HCT116 (cell line): ENCODE data around the gene AFDN. TPM values are rescaled to one million over a fixed set of nuclear protein-coding genes. Genes with fewer than 3 reads are reported as not detected.

Experiments
- ATAC-seq: fragments of 200-7000 bp; cut with Tn5 transposase; 2 replicates; pipeline ENCODE4 v1.9.1; 2020; ENCODE audit warnings: mild to moderate bottlenecking, moderate library complexity
- BruUV-seq: library from RNA; stranded (reverse); fragments of 400-500 nt; replicated peaks from 2 replicates; lab custom pipeline; 2021; lab: Mats Ljungman, UMichigan
- CTCF ChIA-PET: fragments of 300-600 bp; sonication (Branson Sonifier 250); formaldehyde crosslinking; loops from one replicate; lab custom pipeline; 2021; ENCODE audit warnings: antibody characterized with exemption; lab: Charles Lee
- POLR2A ChIA-PET: fragments of 300-600, 350-600 bp; sonication (Branson Sonifier 250); formaldehyde crosslinking; loops from one replicate; lab custom pipeline; 2021; ENCODE audit warnings: antibody characterized with exemption; lab: Charles Lee
- RAD21 ChIA-PET, 2 experiments: fragments of 300-600 bp; sonication (Branson Sonifier 250); formaldehyde crosslinking; loops; one replicate each; lab custom pipeline; 2023; ENCODE audit warnings: low total read pairs in 2 of 2; ENCODE audit not compliant: uncharacterized antibody in 2 of 2, unreplicated experiment in 2 of 2, low non-redundant PET in 1 of 2; lab: Charles Lee
- DNase-seq: peaks from one replicate; pipeline ENCODE4 v3.0.0-alpha.2; 2010; ENCODE audit warnings: low read depth, low spot score
- H2AFZ ChIP-seq: fragments of 200-600 bp; shearing (Covaris generic), sonication (generic); 2 replicates; pipeline ENCODE4 v1.6.1; 2017; ENCODE audit warnings: low read depth, mixed run types, mixed read lengths, antibody characterized with exemption, low read length; ENCODE audit not compliant: poor library complexity, severe bottlenecking
- H3K27ac ChIP-seq: 2 replicates; pipeline ENCODE4 v1.5.1; 2012; ENCODE audit warnings: low read depth, low read length
- H3K27me3 ChIP-seq: fragments of 200-600 bp; sonication (generic); 2 replicates; pipeline ENCODE4 v1.6.1; 2016; ENCODE audit warnings: mixed run types, low read length, mixed read lengths; ENCODE audit not compliant: insufficient read depth
- H3K36me3 ChIP-seq, 2 experiments: fragments of 200-500 bp in 1 of 2; fragments of 200-600 bp in 1 of 2; sonication (Bioruptor generic) in 1 of 2; sonication (generic) in 1 of 2; 2 replicates each; pipeline versions ENCODE4 v1.5.1 to v1.6.1; 2014 to 2016; ENCODE audit warnings: low read length in 2 of 2, inconsistent platforms in 1 of 2, mixed read lengths in 1 of 2, mixed run types in 1 of 2; ENCODE audit not compliant: insufficient read depth in 2 of 2, control insufficient read depth in 1 of 2
- H3K4me1 ChIP-seq, 2 experiments: fragments of 200-600 bp in 1 of 2; sonication (generic) in 1 of 2; 2 replicates each; pipeline versions ENCODE4 v1.5.1 to v1.6.1; 2012 to 2017; ENCODE audit warnings: low read length in 2 of 2, inconsistent platforms in 1 of 2, mild to moderate bottlenecking in 1 of 2, mixed read lengths in 1 of 2, mixed run types in 1 of 2, moderate library complexity in 1 of 2; ENCODE audit not compliant: insufficient read depth in 2 of 2, control insufficient read depth in 1 of 2
- H3K4me2 ChIP-seq: fragments of 200-600 bp; sonication (generic); 2 replicates; pipeline ENCODE4 v1.6.1; 2017; ENCODE audit warnings: mixed run types, low read length, mixed read lengths
- H3K4me3 ChIP-seq, 2 experiments: fragments of 200-600 bp in 1 of 2; sonication (generic) in 1 of 2; replicated peaks in 1 of 2; 2 replicates each; pipeline ENCODE4 v1.5.1; 2011 to 2016; ENCODE audit warnings: low read length in 2 of 2, control low read depth in 1 of 2, low read depth in 1 of 2, mild to moderate bottlenecking in 1 of 2, mixed read lengths in 1 of 2, mixed run types in 1 of 2
- H3K79me2 ChIP-seq: fragments of 200-600 bp; sonication (generic); 2 replicates; pipeline ENCODE4 v1.6.1; 2017; ENCODE audit warnings: mild to moderate bottlenecking, mixed run types, low read length, moderate library complexity, mixed read lengths; ENCODE audit not compliant: insufficient read depth
- H3K9ac ChIP-seq: fragments of 200-600 bp; sonication (generic); 2 replicates; pipeline ENCODE4 v1.6.1; 2016; ENCODE audit warnings: low read length, mixed read lengths
- H3K9me2 ChIP-seq: fragments of 200-600 bp; sonication (generic), shearing (Covaris generic); 2 replicates; pipeline ENCODE4 v1.6.1; 2017; ENCODE audit warnings: mixed run types, mild to moderate bottlenecking, moderate library complexity; ENCODE audit not compliant: insufficient read depth
- H3K9me3 ChIP-seq, 2 experiments: fragments of 200-500 bp in 1 of 2; fragments of 200-600 bp in 1 of 2; sonication (Bioruptor generic) in 1 of 2; sonication (generic) in 1 of 2; 2 replicates each; pipeline ENCODE4 v1.6.1; 2014 to 2017; ENCODE audit warnings: low read length in 2 of 2, mixed read lengths in 2 of 2, inconsistent platforms in 1 of 2, low read depth in 1 of 2, mild to moderate bottlenecking in 1 of 2, mixed run types in 1 of 2, moderate library complexity in 1 of 2; ENCODE audit not compliant: control insufficient read depth in 1 of 2, insufficient read depth in 1 of 2
- H4K20me1 ChIP-seq: fragments of 200-600 bp; sonication (generic), shearing (Covaris generic); 2 replicates; pipeline ENCODE4 v1.6.1; 2017; ENCODE audit warnings: mixed run types, mild to moderate bottlenecking, moderate library complexity; ENCODE audit not compliant: insufficient read depth
- CBX3 ChIP-seq: IDR thresholded peaks from 2 replicates; pipeline ENCODE4 v1.6.1; 2012; ENCODE audit warnings: low read depth
- CEBPB ChIP-seq: IDR thresholded peaks from 2 replicates; pipeline ENCODE4 v1.6.1; 2012; ENCODE audit warnings: low read depth
- ELF1 ChIP-seq: IDR thresholded peaks from 2 replicates; pipeline ENCODE4 v1.6.1; 2012; ENCODE audit warnings: low read depth, borderline replicate concordance
- EZH2 ChIP-seq: fragments of 200-600 bp; sonication (generic); IDR thresholded peaks from 2 replicates; pipeline ENCODE4 v1.6.1; 2017; ENCODE audit warnings: antibody characterized with exemption, mixed run types
- JUND ChIP-seq: IDR thresholded peaks from 2 replicates; pipeline ENCODE4 v1.6.1; 2012
- REST ChIP-seq: IDR thresholded peaks from 2 replicates; pipeline ENCODE4 v1.6.1; 2012; ENCODE audit warnings: low read depth
- SIN3A ChIP-seq: IDR thresholded peaks from 2 replicates; pipeline ENCODE4 v1.6.1; 2012; ENCODE audit warnings: low read depth
- SP1 ChIP-seq: IDR thresholded peaks from 2 replicates; pipeline ENCODE4 v1.6.1; 2012; ENCODE audit warnings: low read depth
- TCF7L2 ChIP-seq: IDR thresholded peaks from 2 replicates; pipeline ENCODE4 v1.7.0; 2011; ENCODE audit warnings: borderline replicate concordance, inconsistent platforms; ENCODE audit not compliant: insufficient read depth, insufficient read length; ENCODE audit errors: extremely low read depth
- YY1 ChIP-seq: IDR thresholded peaks from 2 replicates; pipeline ENCODE4 v1.6.1; 2011; ENCODE audit warnings: low read length, low read depth, moderate library complexity, mild to moderate bottlenecking; ENCODE audit not compliant: insufficient replicate concordance; ENCODE audit errors: extremely low read depth
- ZFX ChIP-seq: fragments of 450-650 bp; IDR thresholded peaks from 2 replicates; pipeline ENCODE4 v1.6.1; 2017
- ZNF274 ChIP-seq: fragments of 200-500 bp; sonication (Bioruptor generic); IDR thresholded peaks from 2 replicates; pipeline ENCODE4 v1.6.1; 2014; ENCODE audit warnings: mild to moderate bottlenecking, low read depth, low read length, inconsistent platforms
- intact Hi-C: fragments of 100-400 bp; cut with micrococcal nuclease; formaldehyde crosslinking; loops from 2 replicates; pipeline ENCODE4 v1.10.0; 2022
- total RNA-seq: library from RNA; stranded (reverse); gene quantifications from one replicate; pipeline ENCODE4 v1.2.1, GENCODE V29; 2021; ENCODE audit not compliant: unreplicated experiment

AFDN gene
- total RNA-seq, 1 experiment from 2014 or later = 59.4 TPM

GRCh38 chr6:167928111-167928510 is 101.4 kb downstream of the AFDN start (continued):
- TF ChIP-seq TCF7L2 (no peak), ZFX (no peak), YY1 (no peak)

- TF ChIP-seq CBX3 = no peak
- TF ChIP-seq CEBPB = no peak
- TF ChIP-seq ELF1 = no peak
- no peak for TF ChIP-seq JUND
- H4K20me1 ChIP-seq = no peaks in the 10 kb centered on the region
- H3K27me3 ChIP-seq = no peaks in the 10 kb centered on the region
- no peaks in the 10 kb centered on the region for H3K9me3 ChIP-seq
- ChIA-PET CTCF (no interaction called here), RAD21 (no interaction called here), POLR2A (no interaction called here)
- no peak overlapping the region for H3K9ac ChIP-seq
- H3K79me2 ChIP-seq = 0 out of 2 replicates have a peak, but pooled peaks cover 4% of the 10 kb centered on the region
- ATAC-seq (peak; percentile 47; the same call in 1 of the 2 replicates), DNase-seq (no peak)
- intact Hi-C loops = no loop called here
- 0 out of 4 replicates have a peak, but pooled peaks cover 0 to 8% of the 10 kb centered on the region in 2 experiments for H3K4me1 ChIP-seq
- no peak overlapping the region for H3K4me2 ChIP-seq
- no TSS peak for BruUV-seq
- no peaks in the 10 kb centered on the region for H3K9me2 ChIP-seq
- peaks cover 3 to 6% of the 10 kb centered on the region in 2 experiments; a peak in 3 of 4 replicates for H3K36me3 ChIP-seq
- H3K27ac ChIP-seq = no peak overlapping the region
- no peak overlapping the region for H2AFZ ChIP-seq
- H3K4me3 ChIP-seq = no peak overlapping the region
These were observed 103.6 kb downstream of the AFDN start for GRCh38 chr6:167930295-167930694.

- Histone ChIP-seq H3K4me1 (peaks cover 0 to 9% of the 10 kb centered on the region in 2 experiments; a peak in 1 of 4 replicates), H3K27me3 (no peaks in the 10 kb centered on the region), H2AFZ (no peak overlapping the region), H3K79me2 (0 out of 2 replicates have a peak, but pooled peaks cover 4% of the 10 kb centered on the region), H4K20me1 (no peaks in the 10 kb centered on the region), H3K9me2 (no peaks in the 10 kb centered on the region), H3K4me3 (no peak overlapping the region), H3K36me3 (peaks cover 0 to 3% of the 10 kb centered on the region in 2 experiments; a peak in 1 of 4 replicates), H3K27ac (no peak overlapping the region), H3K9ac (no peak overlapping the region), H3K4me2 (no peak overlapping the region), H3K9me3 (no peaks in the 10 kb centered on the region)
- BruUV-seq = no TSS peak
- ATAC-seq = no peak
- ChIA-PET RAD21 (no interaction called here), CTCF (no interaction called here), POLR2A (no interaction called here)
- intact Hi-C loops = no loop called here
- no peak for DNase-seq
- TF ChIP-seq TCF7L2 = no peak
- TF ChIP-seq EZH2 = no peak
- no peak for TF ChIP-seq SP1
- no peak for TF ChIP-seq REST
- no peak for TF ChIP-seq SIN3A
- TF ChIP-seq ZNF274 = no peak
These were observed 106.0 kb downstream of the AFDN start for GRCh38 chr6:167932468-167933276.
